ENCODE results near the gene DUSP14. TPM values are rescaled to one million over a fixed set of nuclear protein-coding genes. Genes with fewer than 3 reads are reported as not detected.

The DUSP14 gene
- total RNA-seq, 1 donor from 2014 or later, result 11.2 TPM

Other genes starting within 250 kb of the DUSP14 start
- gene C17orf78, start 113.9 kb upstream of the DUSP14 start, total RNA-seq, result not detected
- 92.0 TPM for gene ACACA, start 83.1 kb upstream of the DUSP14 start, total RNA-seq
- gene TADA2A, start 83.0 kb upstream of the DUSP14 start, total RNA-seq, result 56.0 TPM
- gene SYNRG, start 119.5 kb downstream of the DUSP14 start, total RNA-seq, result 24.5 TPM
- gene DDX52, start 153.6 kb downstream of the DUSP14 start, total RNA-seq, result 37.9 TPM

Data from occipital lobe (tissue), 1 donor.